ENCODE results near the gene GNGT2.

GNGT2 gene

DNA sequence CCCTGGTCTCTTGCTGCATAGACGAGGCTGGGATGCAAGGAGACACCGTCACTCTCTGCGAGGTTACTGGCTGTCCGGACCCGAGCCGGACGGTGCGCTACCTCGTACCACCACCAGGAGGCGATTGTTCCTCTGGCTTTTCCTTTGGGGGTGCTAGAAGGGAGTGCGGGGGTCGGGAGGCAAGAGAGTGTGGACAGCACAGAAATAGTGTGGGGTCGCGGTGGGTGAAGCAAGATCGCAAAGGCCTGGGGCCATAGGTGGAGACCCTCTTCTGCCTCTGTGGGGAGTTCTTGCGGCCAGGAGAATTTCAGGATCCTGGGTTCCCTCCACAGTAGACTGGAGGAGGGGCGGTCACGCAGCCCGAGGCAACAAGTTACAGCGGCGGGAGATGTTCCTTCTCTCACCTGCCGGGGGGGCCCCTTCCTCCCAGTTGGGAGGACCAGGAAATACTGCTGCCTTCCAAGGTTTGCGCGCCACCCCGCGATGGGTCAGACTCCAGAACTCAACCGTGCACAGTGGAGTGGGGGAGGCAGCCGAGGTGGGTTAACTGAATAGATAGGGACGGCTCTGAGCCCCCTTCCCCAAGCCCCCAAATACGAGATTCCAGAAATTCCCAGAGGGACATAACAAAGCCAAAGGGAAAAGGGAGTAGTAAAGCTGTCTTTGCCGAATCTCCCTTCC lies 13.3 kb upstream of the GNGT2 start:
- no peaks in the 10 kb centered on the region for H3K4me1 ChIP-seq
- H3K4me2 ChIP-seq (ENCODE audit: low read length) = peak overlapping the region; percentile 11
- no peaks in the 10 kb centered on the region for H3K79me2 ChIP-seq
- no peaks in the 10 kb centered on the region for H3K36me3 ChIP-seq (ENCODE audit: control insufficient read depth, insufficient read depth, low read length)
- TF ChIP-seq, protein P1, sequence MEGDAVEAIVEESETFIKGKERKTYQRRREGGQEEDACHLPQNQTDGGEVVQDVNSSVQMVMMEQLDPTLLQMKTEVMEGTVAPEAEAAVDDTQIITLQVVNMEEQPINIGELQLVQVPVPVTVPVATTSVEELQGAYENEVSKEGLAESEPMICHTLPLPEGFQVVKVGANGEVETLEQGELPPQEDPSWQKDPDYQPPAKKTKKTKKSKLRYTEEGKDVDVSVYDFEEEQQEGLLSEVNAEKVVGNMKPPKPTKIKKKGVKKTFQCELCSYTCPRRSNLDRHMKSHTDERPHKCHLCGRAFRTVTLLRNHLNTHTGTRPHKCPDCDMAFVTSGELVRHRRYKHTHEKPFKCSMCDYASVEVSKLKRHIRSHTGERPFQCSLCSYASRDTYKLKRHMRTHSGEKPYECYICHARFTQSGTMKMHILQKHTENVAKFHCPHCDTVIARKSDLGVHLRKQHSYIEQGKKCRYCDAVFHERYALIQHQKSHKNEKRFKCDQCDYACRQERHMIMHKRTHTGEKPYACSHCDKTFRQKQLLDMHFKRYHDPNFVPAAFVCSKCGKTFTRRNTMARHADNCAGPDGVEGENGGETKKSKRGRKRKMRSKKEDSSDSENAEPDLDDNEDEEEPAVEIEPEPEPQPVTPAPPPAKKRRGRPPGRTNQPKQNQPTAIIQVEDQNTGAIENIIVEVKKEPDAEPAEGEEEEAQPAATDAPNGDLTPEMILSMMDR (IDR thresholded peaks at IDR 0.05) = peak; percentile 66
- no peak overlapping the region for H2AFZ ChIP-seq
- no peaks in the 10 kb centered on the region for H3K27me3 ChIP-seq (ENCODE audit: control insufficient read depth, insufficient read depth, low read length)
- H3K9ac ChIP-seq = no peak overlapping the region
- no peaks in the 10 kb centered on the region for H3K9me3 ChIP-seq (ENCODE audit: control insufficient read depth, low read length)
- H3K27ac ChIP-seq = no peak overlapping the region
- no peak overlapping the region for H3K4me3 ChIP-seq (ENCODE audit: low read depth, low read length)

DNA sequence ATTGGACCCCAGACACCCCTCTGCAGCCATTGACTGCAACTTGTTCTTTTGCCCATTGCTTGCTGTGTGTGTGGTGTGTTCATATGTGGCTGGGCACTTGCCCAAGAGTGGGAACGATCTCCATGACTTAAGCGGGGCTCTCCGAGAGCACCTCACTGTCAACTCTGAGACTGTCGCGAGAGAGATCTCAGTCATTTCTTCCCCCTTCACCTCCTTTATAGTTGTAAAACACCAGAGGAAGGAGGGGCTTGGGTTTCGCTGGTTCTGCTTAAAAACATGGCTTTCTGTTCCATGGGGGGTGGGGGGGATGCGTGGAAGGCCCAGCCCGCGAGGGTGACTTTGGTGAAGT lies 12.8 kb upstream of the GNGT2 start:
- no peaks in the 10 kb centered on the region for H3K36me3 ChIP-seq (ENCODE audit: control insufficient read depth, insufficient read depth, low read length)
- H3K9ac ChIP-seq = no peak overlapping the region
- no peaks in the 10 kb centered on the region for H3K27me3 ChIP-seq (ENCODE audit: control insufficient read depth, insufficient read depth, low read length)
- TF ChIP-seq, protein P1 (IDR thresholded peaks at IDR 0.05) = no peak
- H3K4me3 ChIP-seq (ENCODE audit: low read depth, low read length) = no peak overlapping the region
- no peaks in the 10 kb centered on the region for H3K79me2 ChIP-seq
- H2AFZ ChIP-seq = no peak overlapping the region
- no peak overlapping the region for H3K4me2 ChIP-seq (ENCODE audit: low read length)
- H3K4me1 ChIP-seq = no peaks in the 10 kb centered on the region
- H3K27ac ChIP-seq = no peak overlapping the region
- H3K9me3 ChIP-seq (ENCODE audit: control insufficient read depth, low read length) = no peaks in the 10 kb centered on the region

DNA sequence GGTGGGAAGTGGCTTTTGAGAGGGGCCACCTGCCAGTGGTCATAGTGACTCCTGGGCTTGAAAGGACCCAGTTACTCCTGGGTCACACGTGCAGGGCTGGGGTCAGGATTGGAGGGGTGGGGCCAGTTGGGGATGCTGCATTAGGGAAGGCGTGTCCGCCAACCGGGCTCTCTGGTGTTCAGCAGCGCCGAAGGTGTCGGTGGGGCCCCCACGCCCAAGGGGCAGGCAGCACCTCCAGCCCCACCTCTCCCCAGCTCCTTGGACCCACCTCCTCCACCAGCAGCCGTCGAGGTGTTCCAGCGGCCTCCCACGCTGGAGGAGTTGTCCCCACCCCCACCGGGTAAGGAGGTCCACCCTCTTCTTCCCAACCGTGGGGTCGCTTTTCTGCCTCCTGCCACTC lies 9.6 kb upstream of the GNGT2 start:
- no peaks in the 10 kb centered on the region for H3K36me3 ChIP-seq (ENCODE audit: control insufficient read depth, insufficient read depth, low read length)
- H3K9me3 ChIP-seq (ENCODE audit: control insufficient read depth, low read length) = no peaks in the 10 kb centered on the region
- H2AFZ ChIP-seq = no peak overlapping the region
- no peaks in the 10 kb centered on the region for H3K27me3 ChIP-seq (ENCODE audit: control insufficient read depth, insufficient read depth, low read length)
- no peak overlapping the region for H3K4me2 ChIP-seq (ENCODE audit: low read length)
- no peak overlapping the region for H3K4me3 ChIP-seq (ENCODE audit: low read depth, low read length)
- H3K4me1 ChIP-seq = no peaks in the 10 kb centered on the region
- H3K79me2 ChIP-seq = no peaks in the 10 kb centered on the region
- TF ChIP-seq, protein P1 (IDR thresholded peaks at IDR 0.05) = no peak
- H3K9ac ChIP-seq = no peak overlapping the region
- H3K27ac ChIP-seq = no peak overlapping the region

DNA sequence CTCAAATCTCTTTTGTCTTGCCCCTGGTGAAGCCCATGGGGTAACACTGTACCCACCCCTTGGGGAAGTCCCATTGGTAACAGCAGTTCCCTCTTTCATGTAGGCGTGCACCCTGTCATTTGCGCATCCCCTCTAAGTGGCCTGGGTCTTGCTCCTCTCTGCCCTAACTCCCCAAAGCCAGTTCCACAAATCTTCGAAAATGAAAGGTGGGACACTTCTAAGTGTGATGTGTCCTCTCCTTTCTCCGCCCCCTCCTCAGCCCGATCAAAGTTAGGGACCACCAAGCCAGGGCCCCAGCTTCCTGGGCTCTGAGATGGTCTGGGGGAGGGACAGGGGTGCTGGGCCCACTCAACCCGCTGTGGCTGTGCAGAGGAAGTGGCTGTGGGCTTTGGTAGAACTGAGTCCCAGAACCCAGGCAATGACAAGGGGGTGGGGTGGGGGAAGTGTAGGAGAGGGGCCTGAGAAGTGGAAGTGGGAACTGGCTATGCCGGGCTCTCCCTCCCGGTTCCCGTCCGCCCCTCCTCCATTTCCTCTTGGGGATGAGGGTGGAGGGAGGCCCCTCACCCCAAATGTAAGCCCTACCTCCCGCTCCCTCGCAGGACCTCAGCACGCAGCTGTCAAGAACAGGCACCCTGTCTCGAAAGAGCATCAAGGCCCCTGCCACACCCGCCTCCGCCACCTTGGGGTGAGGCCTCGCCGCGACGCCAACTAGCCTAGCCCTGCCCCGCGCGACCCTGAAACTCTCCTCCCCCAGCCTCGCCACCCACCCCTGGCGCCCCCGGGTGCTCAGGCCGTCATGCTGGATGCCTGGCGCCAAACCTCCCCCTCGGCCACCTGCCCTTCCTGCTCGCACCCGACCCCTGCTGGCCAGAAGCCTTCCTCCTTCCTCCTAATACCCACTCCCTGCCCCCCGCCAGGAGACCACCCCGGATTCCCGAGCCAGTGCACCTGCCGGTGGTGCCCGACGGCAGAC lies 8.9 kb upstream of the GNGT2 start:
- Histone ChIP-seq H3K4me3 (ENCODE audit: low read depth, low read length) (no peak overlapping the region), H3K9me3 (ENCODE audit: control insufficient read depth, low read length) (no peaks in the 10 kb centered on the region), H3K36me3 (ENCODE audit: control insufficient read depth, insufficient read depth, low read length) (no peaks in the 10 kb centered on the region), H3K27me3 (ENCODE audit: control insufficient read depth, insufficient read depth, low read length) (no peaks in the 10 kb centered on the region), H3K4me2 (ENCODE audit: low read length) (no peak overlapping the region), H3K79me2 (no peaks in the 10 kb centered on the region), H3K27ac (no peak overlapping the region), H2AFZ (no peak overlapping the region), H3K4me1 (no peaks in the 10 kb centered on the region), H3K9ac (no peak overlapping the region)
- TF ChIP-seq, protein P1 (IDR thresholded peaks at IDR 0.05) = peak; percentile 9
